ENCODE measurements around the gene WDPCP. TPM values are rescaled to one million over a fixed set of nuclear protein-coding genes. Genes with fewer than 3 reads are reported as not detected.
"Not testable (repeated sequence)": the region's sequence is repeated elsewhere in the genome, so short reads cannot be mapped to it uniquely, and the experiment has no call there.

Gene WDPCP
- total and polyA plus RNA-seq, 3 donors from 2014 or later, result 8.3 to 23.5 (median 20.1) TPM

DNA sequence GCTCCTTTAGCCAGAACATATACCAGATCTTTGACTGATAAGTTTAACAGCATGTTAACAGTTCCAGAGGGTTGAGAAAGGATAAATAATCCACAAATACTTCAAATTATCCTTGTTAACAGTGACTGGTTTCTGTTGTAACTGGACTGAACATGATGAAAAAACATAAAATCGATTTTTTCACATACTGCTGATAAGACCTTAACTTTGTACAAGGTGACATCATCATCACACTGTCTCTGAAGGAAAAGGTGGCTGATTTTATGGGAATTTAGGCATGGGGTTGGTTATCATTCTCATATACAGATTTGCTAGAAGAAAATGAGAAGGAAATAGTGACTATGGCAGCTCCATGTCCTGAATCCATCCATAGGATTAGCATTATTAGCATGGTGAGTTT lies 501.6 kb downstream of the WDPCP start:
- intact Hi-C loops (cut with DNase I; ENCODE audit: low total_unique reads), result no loop called here
- H3K27ac ChIP-seq, result no peak overlapping the region
- TF ChIP-seq POLR2A (IDR thresholded peaks at IDR 0.05), result no peak
- TF ChIP-seq, protein P1, sequence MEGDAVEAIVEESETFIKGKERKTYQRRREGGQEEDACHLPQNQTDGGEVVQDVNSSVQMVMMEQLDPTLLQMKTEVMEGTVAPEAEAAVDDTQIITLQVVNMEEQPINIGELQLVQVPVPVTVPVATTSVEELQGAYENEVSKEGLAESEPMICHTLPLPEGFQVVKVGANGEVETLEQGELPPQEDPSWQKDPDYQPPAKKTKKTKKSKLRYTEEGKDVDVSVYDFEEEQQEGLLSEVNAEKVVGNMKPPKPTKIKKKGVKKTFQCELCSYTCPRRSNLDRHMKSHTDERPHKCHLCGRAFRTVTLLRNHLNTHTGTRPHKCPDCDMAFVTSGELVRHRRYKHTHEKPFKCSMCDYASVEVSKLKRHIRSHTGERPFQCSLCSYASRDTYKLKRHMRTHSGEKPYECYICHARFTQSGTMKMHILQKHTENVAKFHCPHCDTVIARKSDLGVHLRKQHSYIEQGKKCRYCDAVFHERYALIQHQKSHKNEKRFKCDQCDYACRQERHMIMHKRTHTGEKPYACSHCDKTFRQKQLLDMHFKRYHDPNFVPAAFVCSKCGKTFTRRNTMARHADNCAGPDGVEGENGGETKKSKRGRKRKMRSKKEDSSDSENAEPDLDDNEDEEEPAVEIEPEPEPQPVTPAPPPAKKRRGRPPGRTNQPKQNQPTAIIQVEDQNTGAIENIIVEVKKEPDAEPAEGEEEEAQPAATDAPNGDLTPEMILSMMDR (IDR thresholded peaks at IDR 0.05), result no peak
- no peak overlapping the region for H3K4me3 ChIP-seq
- no peak for DNase-seq
- no peaks in the 10 kb centered on the region for H3K4me1 ChIP-seq
- no peaks in the 10 kb centered on the region for H3K27me3 ChIP-seq
- 66 to 70% methylated on average over 1 of the region's 1 CpG for WGBS, 2 donors
- H3K36me3 ChIP-seq (ENCODE audit: low read depth, missing control alignments), result no peaks in the 10 kb centered on the region
- H3K9me3 ChIP-seq, result no peaks in the 10 kb centered on the region

DNA sequence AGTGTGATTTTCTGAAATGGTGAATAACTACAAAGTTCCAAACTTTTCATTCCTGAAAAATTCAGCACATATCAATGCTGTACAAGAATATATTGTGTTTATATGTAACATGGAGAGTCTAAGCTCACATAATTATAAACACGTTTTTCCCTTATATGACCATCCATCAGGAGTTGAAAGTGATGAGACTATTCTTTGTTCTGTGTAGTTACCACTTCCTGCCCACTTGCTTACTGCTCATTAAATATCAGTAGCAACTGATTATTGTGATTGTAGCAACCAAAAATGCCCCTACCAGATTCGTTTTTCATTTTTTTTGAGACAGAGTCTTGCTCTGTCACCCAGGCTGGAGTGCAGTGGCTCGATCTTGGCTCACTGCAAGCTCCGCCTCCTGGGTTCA lies 506.9 kb downstream of the WDPCP start:
- Histone ChIP-seq H3K36me3 (ENCODE audit: low read depth, missing control alignments) (no peaks in the 10 kb centered on the region), H3K9me3 (no peaks in the 10 kb centered on the region), H3K4me3 (no peak overlapping the region), H3K4me1 (no peaks in the 10 kb centered on the region), H3K27ac (no peak overlapping the region), H3K27me3 (no peaks in the 10 kb centered on the region)
- DNase-seq, result no peak
- intact Hi-C loops (cut with DNase I; ENCODE audit: low total_unique reads), result no loop called here
- WGBS, 2 donors, result 87 to 91% methylated on average over 4 of the region's 4 CpGs
- no peak for TF ChIP-seq POLR2A (IDR thresholded peaks at IDR 0.05)
- TF ChIP-seq, protein P1 (IDR thresholded peaks at IDR 0.05), result no peak

DNA sequence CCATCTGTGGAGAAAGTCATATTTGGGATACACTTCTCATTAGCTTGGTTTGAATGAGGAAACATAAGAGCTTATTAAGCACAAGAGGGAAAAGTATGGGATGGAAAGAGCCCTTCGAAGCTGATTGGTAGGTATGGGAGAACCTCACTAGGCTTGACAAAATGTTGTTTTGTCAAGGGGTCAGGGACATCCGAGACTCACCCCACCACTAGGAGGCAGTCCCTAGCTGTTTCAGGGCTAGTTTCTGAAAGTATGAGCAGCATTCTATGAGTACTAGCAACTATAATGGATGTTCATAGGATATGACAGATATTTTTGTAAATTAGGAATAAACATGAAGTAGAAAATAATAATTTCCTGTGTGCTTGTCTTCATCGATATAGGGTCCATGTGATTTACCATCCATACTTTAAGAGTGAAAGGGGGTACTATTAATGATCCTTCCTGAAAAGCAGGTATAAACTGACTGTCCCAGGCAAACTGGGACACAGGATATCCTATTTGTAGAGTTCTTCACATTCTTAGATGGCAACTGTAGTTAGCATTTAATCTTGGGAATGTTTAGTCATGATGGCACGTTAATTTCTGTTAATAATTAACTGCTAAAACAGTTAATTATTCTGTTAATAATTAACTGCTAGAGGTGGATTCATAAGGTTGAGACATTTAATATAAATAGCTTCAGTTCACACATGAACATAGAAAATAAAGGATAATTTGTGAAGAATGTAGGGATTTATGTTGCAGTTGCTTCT lies 509.2 kb downstream of the WDPCP start:
- no peak for DNase-seq
- Histone ChIP-seq H3K27ac (no peak overlapping the region), H3K9me3 (no peaks in the 10 kb centered on the region), H3K4me1 (no peaks in the 10 kb centered on the region), H3K27me3 (no peaks in the 10 kb centered on the region), H3K36me3 (ENCODE audit: low read depth, missing control alignments) (no peaks in the 10 kb centered on the region), H3K4me3 (no peak overlapping the region)
- TF ChIP-seq, protein P1 (IDR thresholded peaks at IDR 0.05), result no peak
- no peak for TF ChIP-seq POLR2A (IDR thresholded peaks at IDR 0.05)
- intact Hi-C loops (cut with DNase I; ENCODE audit: low total_unique reads), result no loop called here
- 74 to 86% methylated on average over 4 of the region's 4 CpGs for WGBS, 2 donors

DNA sequence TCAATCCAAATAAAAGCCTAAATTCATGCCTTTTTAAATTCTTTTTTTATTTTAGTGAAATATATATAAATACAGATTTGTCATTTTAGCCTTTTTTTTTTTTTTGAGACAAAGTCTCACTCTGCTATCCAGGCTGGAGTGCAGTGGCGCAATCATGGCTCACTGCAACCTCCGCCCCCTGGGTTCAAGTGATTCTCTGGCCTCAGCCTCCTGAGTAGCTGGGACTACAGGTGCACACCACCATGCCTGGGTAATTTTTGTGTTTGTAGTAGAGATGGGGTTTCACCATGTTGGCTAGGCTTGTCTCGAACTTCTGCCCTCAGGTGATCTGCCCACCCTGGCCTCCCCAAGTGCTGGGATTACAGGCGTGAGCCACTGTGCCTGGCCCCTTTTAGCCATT lies 513.9 kb downstream of the WDPCP start:
- intact Hi-C loops (cut with DNase I; ENCODE audit: low total_unique reads); H3K27ac ChIP-seq; H3K4me3 ChIP-seq; H3K36me3 ChIP-seq (ENCODE audit: low read depth, missing control alignments); H3K9me3 ChIP-seq; DNase-seq; H3K27me3 ChIP-seq; H3K4me1 ChIP-seq: not testable (repeated sequence)
- 92 to 93% methylated on average over 4 of the region's 4 CpGs for WGBS, 2 donors

DNA sequence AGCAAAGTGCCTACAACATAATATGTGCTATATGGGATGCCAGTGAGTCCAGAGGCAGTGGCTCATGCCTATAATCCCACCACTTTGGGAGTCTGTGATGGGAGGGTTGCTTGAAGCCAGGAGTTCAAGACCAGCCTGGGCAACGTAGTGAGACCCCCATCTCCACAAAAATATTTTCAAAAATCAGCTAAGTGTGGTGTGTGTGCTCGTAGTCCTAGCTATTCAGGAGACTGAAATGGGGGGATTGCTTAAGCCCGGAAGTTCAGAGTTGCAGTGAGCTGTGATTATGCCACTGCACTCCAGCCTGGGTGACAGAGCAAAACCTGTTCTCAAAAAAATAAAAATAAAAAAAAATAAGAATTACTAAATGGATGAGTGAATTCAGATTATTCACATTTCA lies 514.3 kb downstream of the WDPCP start:
- no peak for DNase-seq
- 88 to 91% methylated on average over 3 of the region's 3 CpGs for WGBS, 2 donors
- no peak for TF ChIP-seq POLR2A (IDR thresholded peaks at IDR 0.05)
- no peaks in the 10 kb centered on the region for H3K36me3 ChIP-seq (ENCODE audit: low read depth, missing control alignments)
- H3K27me3 ChIP-seq, result no peaks in the 10 kb centered on the region
- H3K9me3 ChIP-seq, result no peaks in the 10 kb centered on the region
- H3K4me3 ChIP-seq, result no peak overlapping the region
- intact Hi-C loops (cut with DNase I; ENCODE audit: low total_unique reads), result no loop called here
- H3K27ac ChIP-seq, result no peak overlapping the region
- no peaks in the 10 kb centered on the region for H3K4me1 ChIP-seq

DNA sequence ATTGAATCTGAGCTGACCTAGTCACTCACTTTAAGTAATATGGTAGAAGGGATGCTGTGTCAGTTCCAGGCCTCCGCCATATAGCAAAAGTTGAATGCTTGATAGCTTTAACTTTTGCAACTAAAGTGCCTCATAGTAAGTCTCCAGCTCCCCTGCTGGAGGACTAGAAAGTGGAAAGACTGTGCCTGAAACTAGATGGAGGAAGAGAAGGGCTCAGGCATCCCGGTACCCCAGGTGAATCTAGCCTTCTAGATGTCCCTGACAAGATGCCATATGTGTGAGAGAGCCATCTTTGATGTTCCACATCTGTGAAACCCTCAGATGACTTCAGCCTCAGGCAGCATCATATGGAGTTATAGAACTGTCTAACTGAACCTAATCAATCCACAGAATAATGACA lies 516.6 kb downstream of the WDPCP start:
- 92 to 95% methylated on average over 2 of the region's 2 CpGs for WGBS, 2 donors
- DNase-seq, result no peak
- intact Hi-C loops (cut with DNase I; ENCODE audit: low total_unique reads), result no loop called here
- Histone ChIP-seq H3K9me3 (no peaks in the 10 kb centered on the region), H3K36me3 (ENCODE audit: low read depth, missing control alignments) (no peaks in the 10 kb centered on the region), H3K27me3 (no peaks in the 10 kb centered on the region), H3K4me1 (no peaks in the 10 kb centered on the region), H3K4me3 (no peak overlapping the region), H3K27ac (no peak overlapping the region)
- TF ChIP-seq POLR2A (IDR thresholded peaks at IDR 0.05), result no peak
- TF ChIP-seq, protein P1 (IDR thresholded peaks at IDR 0.05), result no peak
